Osteoblast (primary cell): ENCODE results near the gene RBP5. TPM values are rescaled to one million over a fixed set of nuclear protein-coding genes. Genes with fewer than 3 reads are reported as not detected.

Experiments
- DNase-seq: peaks from one replicate; pipeline ENCODE4 v3.0.0; 2011; ENCODE audit warnings: low spot score, mixed read lengths; ENCODE audit not compliant: insufficient read length; ENCODE audit errors: missing footprints
- H2AFZ ChIP-seq: 2 replicates; pipeline ENCODE4 v1.6.0; 2011; ENCODE audit warnings: mild to moderate bottlenecking, low read length
- H3K27ac ChIP-seq: 2 replicates; pipeline ENCODE4 v1.5.1; 2011; ENCODE audit warnings: mild to moderate bottlenecking, low read depth, low read length, moderate library complexity
- H3K27me3 ChIP-seq: 2 replicates; pipeline ENCODE4 v1.6.0; 2012; ENCODE audit warnings: mild to moderate bottlenecking, control low read depth, inconsistent platforms, low read length, moderate library complexity; ENCODE audit not compliant: insufficient read depth
- H3K36me3 ChIP-seq: 2 replicates; pipeline ENCODE4 v1.5.1; 2011; ENCODE audit warnings: mild to moderate bottlenecking, low read length, control low read depth, moderate library complexity; ENCODE audit not compliant: insufficient read depth
- H3K4me1 ChIP-seq: 2 replicates; pipeline ENCODE4 v1.5.1; 2011; ENCODE audit warnings: mild to moderate bottlenecking, low read length, control low read depth, moderate library complexity; ENCODE audit not compliant: insufficient read depth
- H3K4me2 ChIP-seq: 2 replicates; pipeline ENCODE4 v1.6.0; 2011; ENCODE audit warnings: mild to moderate bottlenecking, low read length; ENCODE audit not compliant: insufficient read depth
- H3K4me3 ChIP-seq: fragments of 200-600 bp; sonication (generic); 3 replicates; pipeline ENCODE4 v1.5.1; 2012; ENCODE audit warnings: mild to moderate bottlenecking, low read length, inconsistent platforms; ENCODE audit not compliant: insufficient read depth
- H3K79me2 ChIP-seq: 2 replicates; pipeline ENCODE4 v1.6.0; 2012; ENCODE audit warnings: mild to moderate bottlenecking, low read length, control low read depth, inconsistent platforms; ENCODE audit not compliant: insufficient read depth
- H3K9me3 ChIP-seq: 2 replicates; pipeline ENCODE4 v1.5.1; 2011; ENCODE audit warnings: low read depth, low read length, control low read depth
- H4K20me1 ChIP-seq: 2 replicates; pipeline ENCODE4 v1.6.0; 2012; ENCODE audit warnings: mild to moderate bottlenecking, low read length, control low read depth; ENCODE audit not compliant: insufficient read depth
- CTCF ChIP-seq: IDR thresholded peaks from 2 replicates; pipeline ENCODE4 v1.5.1; 2011; ENCODE audit warnings: mild to moderate bottlenecking, low read depth, low read length, moderate library complexity; ENCODE audit errors: extremely low read depth
- total RNA-seq: library from RNA; depleted of rRNA; stranded (reverse); fragments of >200 nt; gene quantifications from 2 replicates; pipeline ENCODE4 v1.2.3, GENCODE V29; 2012

Gene RBP5
- total RNA-seq, 1 donor, result not detected

GRCh38 chr12:7129872-7130691 lies 1.4 kb upstream of the RBP5 start, which contains the start of gene CLSTN3:
Gene CLSTN3, plus strand, starts transcription at chr12:7130371. Its CDS starts 278 bp downstream, at chr12:7130649.
- no peaks in the 10 kb centered on the region for H3K9me3 ChIP-seq
- H3K4me3 ChIP-seq, result peak within 1 kb of the TSS; percentile 77
- peaks cover 8% of the 10 kb centered on the region for H3K27me3 ChIP-seq
- DNase-seq, result peak; percentile 100
- peaks cover 6% of the 10 kb centered on the region for H3K36me3 ChIP-seq
- H3K4me2 ChIP-seq, result peak within 1 kb of the TSS; percentile 87
- H2AFZ ChIP-seq, result peak within 1 kb of the TSS; percentile 80
- no peaks in the 10 kb centered on the region for H3K79me2 ChIP-seq
- no peak for TF ChIP-seq CTCF
- peaks cover 17% of the 10 kb centered on the region for H3K4me1 ChIP-seq
- no peak within 1 kb of the TSS for H3K27ac ChIP-seq
- H4K20me1 ChIP-seq, result no peaks in the 10 kb centered on the region

GRCh38 chr12:7129287-7129871 lies 690 bp upstream of the RBP5 start:
- peak overlapping the region; percentile 65 for H2AFZ ChIP-seq
- H3K27me3 ChIP-seq, result peaks cover 8% of the 10 kb centered on the region
- peak overlapping the region; percentile 77 for H3K4me3 ChIP-seq
- peaks cover 17% of the 10 kb centered on the region for H3K4me1 ChIP-seq
- TF ChIP-seq CTCF, result no peak
- peaks cover 6% of the 10 kb centered on the region for H3K36me3 ChIP-seq
- peak overlapping the region; percentile 87 for H3K4me2 ChIP-seq
- H3K79me2 ChIP-seq, result no peaks in the 10 kb centered on the region
- no peaks in the 10 kb centered on the region for H3K9me3 ChIP-seq
- H4K20me1 ChIP-seq, result no peaks in the 10 kb centered on the region
- H3K27ac ChIP-seq, result no peak overlapping the region
- no peak for DNase-seq

- Histone ChIP-seq H3K36me3 (no peaks in the 10 kb centered on the region), H2AFZ (no peak overlapping the region), H3K4me3 (no peak overlapping the region), H3K27ac (no peak overlapping the region), H3K4me2 (no peak overlapping the region), H3K79me2 (no peaks in the 10 kb centered on the region), H3K9me3 (no peaks in the 10 kb centered on the region), H3K27me3 (peaks cover 8% of the 10 kb centered on the region), H3K4me1 (peaks cover 17% of the 10 kb centered on the region), H4K20me1 (no peaks in the 10 kb centered on the region)
- no peak for TF ChIP-seq CTCF
- DNase-seq, result no peak
Measured at GRCh38 chr12:7127916-7128626, 618 bp downstream of the RBP5 start.
